GM12878 (cell line): Measurements from ENCODE around the gene FOXJ3. TPM values are rescaled to one million over a fixed set of nuclear protein-coding genes. Genes with fewer than 3 reads are reported as not detected.

ENCODE experiments used
- ATAC-seq: fragments of 200-7000 bp; cut with Tn5 transposase; 3 replicates; pipeline ENCODE4 v1.9.1; 2020; ENCODE audit warnings: mild to moderate bottlenecking, moderate library complexity
- BruUV-seq: library from RNA; stranded (reverse); fragments of 400-500 nt; replicated peaks from 2 replicates; lab custom pipeline; 2021; lab: Mats Ljungman, UMichigan
- CTCF ChIA-PET: fragments of 300-600 bp; sonication (Branson Sonifier 250); formaldehyde crosslinking; extraction: SDS; loops from one replicate; lab custom pipeline; 2021; ENCODE audit warnings: inconsistent platforms; lab: Yijun Ruan, JAX
- POLR2A ChIA-PET: fragments of 350-600 bp; formaldehyde crosslinking; extraction: SDS; loops from one replicate; lab custom pipeline; 2021; ENCODE audit warnings: inconsistent platforms; lab: Charles Lee
- RAD21 ChIA-PET: fragments of 300-600 bp; sonication (Branson Sonifier 250); formaldehyde crosslinking; loops from one replicate; lab custom pipeline; 2023; ENCODE audit warnings: antibody characterized with exemption; ENCODE audit not compliant: unreplicated experiment; lab: Charles Lee
- SMC1A ChIA-PET: fragments of 300-600 bp; sonication (Branson Sonifier 250); formaldehyde crosslinking; loops from one replicate; lab custom pipeline; 2023; ENCODE audit not compliant: unreplicated experiment, uncharacterized antibody; lab: Charles Lee
- DNase-seq: peaks from one replicate; pipeline ENCODE4 v3.0.0-alpha.2; 2011; ENCODE audit warnings: low read depth, low spot score
- FAIRE-seq: peaks from 3 replicates; lab custom pipeline; 2011; peaks lifted over from hg19 to GRCh38; lab: Jason Lieb, UNC
- H2AFZ ChIP-seq: 2 replicates; pipeline ENCODE4 v1.6.0; 2011; ENCODE audit warnings: low read depth, low read length, control low read depth; ENCODE audit not compliant: control insufficient read depth
- H3K27ac ChIP-seq: 2 replicates; pipeline ENCODE4 v1.5.1; 2011; ENCODE audit warnings: control low read depth; ENCODE audit not compliant: control insufficient read depth, insufficient read depth
- H3K27me3 ChIP-seq, 2 experiments: replicated peaks in 1 of 2; 2 replicates each; pipeline versions ENCODE4 v1.6.0 to v1.6.1; 2011; ENCODE audit warnings: low read length in 1 of 2; ENCODE audit not compliant: control insufficient read depth in 2 of 2, insufficient read depth in 2 of 2
- H3K36me3 ChIP-seq, 2 experiments: 2 replicates each; pipeline ENCODE4 v1.5.1; 2011; ENCODE audit warnings: low read length in 1 of 2; ENCODE audit not compliant: control insufficient read depth in 2 of 2, insufficient read depth in 2 of 2
- H3K4me1 ChIP-seq: 2 replicates; pipeline ENCODE4 v1.6.1; 2011; ENCODE audit warnings: mild to moderate bottlenecking, low read length, moderate library complexity, mixed read lengths; ENCODE audit not compliant: control insufficient read depth, insufficient read depth
- H3K4me2 ChIP-seq: 2 replicates; pipeline ENCODE4 v1.6.0; 2011; ENCODE audit warnings: control low read depth; ENCODE audit not compliant: control insufficient read depth, insufficient read depth
- H3K4me3 ChIP-seq: fragments of 200-600 bp; sonication (generic); 2 replicates; pipeline ENCODE4 v1.5.1; 2016
- H3K79me2 ChIP-seq: 2 replicates; pipeline ENCODE4 v1.6.0; 2011; ENCODE audit warnings: low read length; ENCODE audit not compliant: control insufficient read depth, insufficient read depth
- H3K9ac ChIP-seq: 2 replicates; pipeline ENCODE4 v1.8.0; 2011; ENCODE audit warnings: low read length, control low read depth, mixed read lengths; ENCODE audit not compliant: control insufficient read depth, insufficient read depth
- H3K9me3 ChIP-seq: replicated peaks from 3 replicates; pipeline ENCODE4 v1.5.1; 2011; ENCODE audit warnings: mild to moderate bottlenecking, low read length; ENCODE audit not compliant: control insufficient read depth, insufficient read depth
- H4K20me1 ChIP-seq: 2 replicates; pipeline ENCODE4 v1.6.0; 2011; ENCODE audit not compliant: control insufficient read depth, insufficient read depth
- ATF7 ChIP-seq: fragments of 450-650 bp; IDR thresholded peaks from 2 replicates; pipeline ENCODE4 v1.6.1; 2016; ENCODE audit warnings: low read depth, mild to moderate bottlenecking
- BHLHE40 ChIP-seq, 2 experiments: fragments of 450-650 bp in 1 of 2; IDR thresholded peaks; 2 replicates each; pipeline ENCODE4 v1.6.1; 2011 to 2017; ENCODE audit warnings: low read depth in 2 of 2, borderline replicate concordance in 1 of 2, improper control_type of control experiment in 1 of 2, low read length in 1 of 2, mild to moderate bottlenecking in 1 of 2
- CREM ChIP-seq: IDR thresholded peaks from 2 replicates; pipeline ENCODE4 v1.6.1; 2014; ENCODE audit warnings: antibody characterized with exemption, low read depth
- HDAC2 ChIP-seq: fragments of 200-600 bp; sonication (generic); IDR thresholded peaks from 2 replicates; pipeline ENCODE4 v1.6.1; 2017
- HDGF ChIP-seq: fragments of 450-650 bp; IDR thresholded peaks from 2 replicates; pipeline ENCODE4 v1.6.1; 2016; ENCODE audit warnings: antibody characterized with exemption
- JUNB ChIP-seq: IDR thresholded peaks from 2 replicates; pipeline ENCODE4 v1.6.1; 2016; ENCODE audit warnings: antibody characterized with exemption, mild to moderate bottlenecking
- MEF2A ChIP-seq: IDR thresholded peaks from 2 replicates; pipeline ENCODE4 v1.6.1; 2011; ENCODE audit warnings: low read depth, mild to moderate bottlenecking, low read length, moderate library complexity; ENCODE audit not compliant: insufficient read depth
- MEF2B ChIP-seq: fragments of 450-650 bp; IDR thresholded peaks from 2 replicates; pipeline ENCODE4 v1.6.1; 2018; ENCODE audit warnings: mild to moderate bottlenecking, moderate library complexity; ENCODE audit not compliant: partially characterized antibody, poor library complexity, severe bottlenecking
- MTA2 ChIP-seq: fragments of 450-650 bp; IDR thresholded peaks from 2 replicates; pipeline ENCODE4 v1.6.1; 2016; ENCODE audit warnings: low read depth, mild to moderate bottlenecking, moderate library complexity
- POU2F2 ChIP-seq: IDR thresholded peaks from 3 replicates; pipeline ENCODE4 v1.6.1; 2011; ENCODE audit warnings: low read depth, mild to moderate bottlenecking, low read length, borderline replicate concordance
- WGBS: methylation state at CpG from one replicate; pipeline ENCODE4 v1.1.6; 2016; ENCODE audit warnings: low lambda C conversion rate; ENCODE audit not compliant: insufficient replicate concordance, insufficient coverage; ENCODE audit errors: missing lambda C conversion rate; 5-methylcytosine and 5-hydroxymethylcytosine counted together
- in situ Hi-C: fragments of 300-500 bp; cut with MboI; formaldehyde crosslinking; loops from 9 replicates; pipeline ENCODE4 v1.14.3; 2018; ENCODE audit warnings: mixed read lengths
- intact Hi-C: fragments of 100-400 bp; cut with micrococcal nuclease; formaldehyde crosslinking; loops from one replicate; pipeline ENCODE4 v1.14.2; 2022; ENCODE audit not compliant: unreplicated experiment
- polyA plus RNA-seq, 11 experiments: library from polyadenylated mRNA; depleted of rRNA in 4 of 11; unstranded in 6 of 11; stranded (reverse) in 5 of 11; fragments of >200 nt; fragmentation: Nextera tagmentation in 4 of 11; fragmentation: Illumina TruSeq in 1 of 11; extraction: Ambion mirVana in 4 of 11; extraction: Trizol in 1 of 11; gene quantifications; 1 replicate in 1 of 11; 2 replicates in 10 of 11; pipeline versions ENCODE4 v1.2.1 to v1.2.3, GENCODE V29; 2011 to 2016; ENCODE audit warnings: inconsistent platforms in 2 of 11, missing spikeins in 2 of 11, low read depth in 1 of 11
- total RNA-seq, 4 experiments: library from RNA; depleted of rRNA in 3 of 4; stranded (reverse); fragments of >200 nt in 3 of 4; fragmentation: Illumina TruSeq in 1 of 4; extraction: Trizol in 1 of 4; gene quantifications; 2 replicates each; pipeline versions ENCODE4 v1.2.1 to v1.2.3, GENCODE V29; 2013 to 2021
- TF ChIP-seq, protein P1 (sequence below): fragments of 450-650 bp; formaldehyde crosslinking; IDR thresholded peaks from 2 replicates; pipeline ENCODE4 v1.4.0; 2020; ENCODE audit warnings: mild to moderate bottlenecking, moderate library complexity
- TF ChIP-seq, protein P2 (sequence below): fragments of 450-650 bp; IDR thresholded peaks from 2 replicates; pipeline ENCODE4 v1.6.1; 2017; ENCODE audit warnings: mild to moderate bottlenecking, low read depth, inconsistent platforms; ENCODE audit not compliant: poor library complexity, severe bottlenecking
- TF ChIP-seq, protein P3 (sequence below): IDR thresholded peaks from 2 replicates; pipeline ENCODE4 v1.6.1; 2012; ENCODE audit warnings: low read depth, low read length, improper control_type of control experiment
- TF ChIP-seq, protein P4 (sequence below): fragments of 450-650 bp; IDR thresholded peaks from 2 replicates; pipeline ENCODE4 v1.6.1; 2017; ENCODE audit warnings: low read depth, mild to moderate bottlenecking, moderate library complexity

The FOXJ3 gene
- total and polyA plus RNA-seq, 10 of the 15 experiments (the other 5 are each of a cell fraction or from before 2014, with no cell fraction given) = 9.5 to 54.2 (median 24.7) TPM

DNA sequence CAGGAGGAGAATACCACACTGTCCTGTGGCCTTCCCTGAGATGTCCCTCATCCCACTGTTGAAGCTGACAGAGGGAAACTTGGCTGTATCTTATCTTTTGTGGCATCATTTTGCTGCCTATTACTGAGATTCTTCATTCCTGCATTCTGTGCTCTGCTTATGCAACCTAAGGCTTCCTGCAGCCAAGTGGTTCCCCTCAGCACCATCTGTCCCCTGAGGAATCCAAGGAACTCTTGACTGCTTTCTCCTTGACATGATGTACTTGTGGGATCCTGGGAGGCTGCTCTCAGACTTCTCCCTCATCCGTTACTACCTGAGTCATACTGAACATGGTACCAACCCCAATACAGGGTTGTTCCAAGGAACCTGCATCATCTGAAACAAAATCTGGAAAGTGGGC lies 24.4 kb upstream of the FOXJ3 start (continued):
- TF ChIP-seq, protein P1, sequence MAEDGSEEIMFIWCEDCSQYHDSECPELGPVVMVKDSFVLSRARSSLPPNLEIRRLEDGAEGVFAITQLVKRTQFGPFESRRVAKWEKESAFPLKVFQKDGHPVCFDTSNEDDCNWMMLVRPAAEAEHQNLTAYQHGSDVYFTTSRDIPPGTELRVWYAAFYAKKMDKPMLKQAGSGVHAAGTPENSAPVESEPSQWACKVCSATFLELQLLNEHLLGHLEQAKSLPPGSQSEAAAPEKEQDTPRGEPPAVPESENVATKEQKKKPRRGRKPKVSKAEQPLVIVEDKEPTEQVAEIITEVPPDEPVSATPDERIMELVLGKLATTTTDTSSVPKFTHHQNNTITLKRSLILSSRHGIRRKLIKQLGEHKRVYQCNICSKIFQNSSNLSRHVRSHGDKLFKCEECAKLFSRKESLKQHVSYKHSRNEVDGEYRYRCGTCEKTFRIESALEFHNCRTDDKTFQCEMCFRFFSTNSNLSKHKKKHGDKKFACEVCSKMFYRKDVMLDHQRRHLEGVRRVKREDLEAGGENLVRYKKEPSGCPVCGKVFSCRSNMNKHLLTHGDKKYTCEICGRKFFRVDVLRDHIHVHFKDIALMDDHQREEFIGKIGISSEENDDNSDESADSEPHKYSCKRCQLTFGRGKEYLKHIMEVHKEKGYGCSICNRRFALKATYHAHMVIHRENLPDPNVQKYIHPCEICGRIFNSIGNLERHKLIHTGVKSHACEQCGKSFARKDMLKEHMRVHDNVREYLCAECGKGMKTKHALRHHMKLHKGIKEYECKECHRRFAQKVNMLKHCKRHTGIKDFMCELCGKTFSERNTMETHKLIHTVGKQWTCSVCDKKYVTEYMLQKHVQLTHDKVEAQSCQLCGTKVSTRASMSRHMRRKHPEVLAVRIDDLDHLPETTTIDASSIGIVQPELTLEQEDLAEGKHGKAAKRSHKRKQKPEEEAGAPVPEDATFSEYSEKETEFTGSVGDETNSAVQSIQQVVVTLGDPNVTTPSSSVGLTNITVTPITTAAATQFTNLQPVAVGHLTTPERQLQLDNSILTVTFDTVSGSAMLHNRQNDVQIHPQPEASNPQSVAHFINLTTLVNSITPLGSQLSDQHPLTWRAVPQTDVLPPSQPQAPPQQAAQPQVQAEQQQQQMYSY (CRISPR knock-in tag) = no peak
- TF ChIP-seq, all 136 proteins: peak for 0

DNA sequence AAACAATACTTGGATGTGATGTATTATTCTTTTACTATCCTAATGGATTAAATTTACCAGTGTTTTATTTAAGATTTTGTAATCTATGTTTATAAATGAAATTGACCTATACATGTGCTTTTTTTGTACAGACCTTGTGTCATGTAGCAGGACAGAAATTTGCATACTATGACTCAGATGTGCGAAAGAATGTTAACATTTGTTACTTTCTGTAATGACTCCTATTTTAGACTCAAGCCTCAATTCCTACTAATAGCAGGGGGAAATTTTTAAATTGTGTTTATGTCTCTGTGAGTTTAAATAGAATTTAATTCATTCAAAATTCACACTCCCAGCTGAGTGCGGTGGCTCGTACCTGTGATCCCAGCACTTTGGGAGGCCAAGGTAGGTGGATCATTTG lies 23.8 kb upstream of the FOXJ3 start:
- Histone ChIP-seq H3K4me3 (no peak overlapping the region), H3K4me1 (peaks cover 11% of the 10 kb centered on the region), H3K27me3 (no peaks in the 10 kb centered on the region), H4K20me1 (no peaks in the 10 kb centered on the region), H3K4me2 (no peak overlapping the region), H3K36me3 (no peaks in the 10 kb centered on the region), H2AFZ (no peak overlapping the region), H3K9me3 (no peaks in the 10 kb centered on the region), H3K79me2 (no peaks in the 10 kb centered on the region), H3K9ac (no peak overlapping the region), H3K27ac (no peak overlapping the region)
- SMC1A ChIA-PET = no interaction called here
- intact Hi-C loops = no loop called here
- no TSS peak for BruUV-seq
- POLR2A ChIA-PET = interaction anchor here (0.7 kb wide), 1 partner anchor 99 kb away, joined by 3 read pairs; no protein-coding TSS in a partner anchor
- FAIRE-seq (no peak), DNase-seq (peak; percentile 11), ATAC-seq (peak; percentile 86)
- CTCF ChIA-PET = interaction anchor here (2.1 kb wide), 1 partner anchor 14 kb away, joined by 7 read pairs; no protein-coding TSS in a partner anchor
- in situ Hi-C loops = no loop called here
- RAD21 ChIA-PET = no interaction called here
- 1% methylated on average over 3 of the region's 3 CpGs for WGBS
- TF ChIP-seq CREM (0 out of 2 replicates have a peak, but pooled peaks have one; percentile 18), POU2F2 (peak; percentile 79; the same call in 1 of the 3 replicates), BHLHE40 (IDR thresholded peaks at IDR 0.05; ENCODE audit: borderline replicate concordance in 1 of 2, low read depth in 2 of 2, low read length in 1 of 2) (no peak), MTA2 (peak; percentile 69; the same call in 1 of the 2 replicates), MEF2A (0 out of 2 replicates have a peak, but pooled peaks have one; percentile 63), HDAC2 (no peak), ATF7 (peak; percentile 70), MEF2B (peak; percentile 76), HDGF (no peak), JUNB (peak; percentile 25)
- TF ChIP-seq, protein P2, sequence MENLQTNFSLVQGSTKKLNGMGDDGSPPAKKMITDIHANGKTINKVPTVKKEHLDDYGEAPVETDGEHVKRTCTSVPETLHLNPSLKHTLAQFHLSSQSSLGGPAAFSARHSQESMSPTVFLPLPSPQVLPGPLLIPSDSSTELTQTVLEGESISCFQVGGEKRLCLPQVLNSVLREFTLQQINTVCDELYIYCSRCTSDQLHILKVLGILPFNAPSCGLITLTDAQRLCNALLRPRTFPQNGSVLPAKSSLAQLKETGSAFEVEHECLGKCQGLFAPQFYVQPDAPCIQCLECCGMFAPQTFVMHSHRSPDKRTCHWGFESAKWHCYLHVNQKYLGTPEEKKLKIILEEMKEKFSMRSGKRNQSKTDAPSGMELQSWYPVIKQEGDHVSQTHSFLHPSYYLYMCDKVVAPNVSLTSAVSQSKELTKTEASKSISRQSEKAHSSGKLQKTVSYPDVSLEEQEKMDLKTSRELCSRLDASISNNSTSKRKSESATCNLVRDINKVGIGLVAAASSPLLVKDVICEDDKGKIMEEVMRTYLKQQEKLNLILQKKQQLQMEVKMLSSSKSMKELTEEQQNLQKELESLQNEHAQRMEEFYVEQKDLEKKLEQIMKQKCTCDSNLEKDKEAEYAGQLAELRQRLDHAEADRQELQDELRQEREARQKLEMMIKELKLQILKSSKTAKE = peak; percentile 20
- TF ChIP-seq, protein P3, sequence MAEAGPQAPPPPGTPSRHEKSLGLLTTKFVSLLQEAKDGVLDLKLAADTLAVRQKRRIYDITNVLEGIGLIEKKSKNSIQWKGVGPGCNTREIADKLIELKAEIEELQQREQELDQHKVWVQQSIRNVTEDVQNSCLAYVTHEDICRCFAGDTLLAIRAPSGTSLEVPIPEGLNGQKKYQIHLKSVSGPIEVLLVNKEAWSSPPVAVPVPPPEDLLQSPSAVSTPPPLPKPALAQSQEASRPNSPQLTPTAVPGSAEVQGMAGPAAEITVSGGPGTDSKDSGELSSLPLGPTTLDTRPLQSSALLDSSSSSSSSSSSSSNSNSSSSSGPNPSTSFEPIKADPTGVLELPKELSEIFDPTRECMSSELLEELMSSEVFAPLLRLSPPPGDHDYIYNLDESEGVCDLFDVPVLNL = no peak
- TF ChIP-seq, protein P4, sequence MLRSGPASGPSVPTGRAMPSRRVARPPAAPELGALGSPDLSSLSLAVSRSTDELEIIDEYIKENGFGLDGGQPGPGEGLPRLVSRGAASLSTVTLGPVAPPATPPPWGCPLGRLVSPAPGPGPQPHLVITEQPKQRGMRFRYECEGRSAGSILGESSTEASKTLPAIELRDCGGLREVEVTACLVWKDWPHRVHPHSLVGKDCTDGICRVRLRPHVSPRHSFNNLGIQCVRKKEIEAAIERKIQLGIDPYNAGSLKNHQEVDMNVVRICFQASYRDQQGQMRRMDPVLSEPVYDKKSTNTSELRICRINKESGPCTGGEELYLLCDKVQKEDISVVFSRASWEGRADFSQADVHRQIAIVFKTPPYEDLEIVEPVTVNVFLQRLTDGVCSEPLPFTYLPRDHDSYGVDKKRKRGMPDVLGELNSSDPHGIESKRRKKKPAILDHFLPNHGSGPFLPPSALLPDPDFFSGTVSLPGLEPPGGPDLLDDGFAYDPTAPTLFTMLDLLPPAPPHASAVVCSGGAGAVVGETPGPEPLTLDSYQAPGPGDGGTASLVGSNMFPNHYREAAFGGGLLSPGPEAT = 0 out of 2 replicates have a peak, but pooled peaks have one; percentile 24
